Motor neuron (in vitro differentiated cells): Measurements from ENCODE around the gene DTHD1. TPM values are rescaled to one million over a fixed set of nuclear protein-coding genes. Genes with fewer than 3 reads are reported as not detected.
A peak's percentile ranks its signal among the peaks of the same experiment; 100 is the strongest.

Experiments
- ATAC-seq, 8 experiments: fragments of 200-7000 bp; cut with Tn5 transposase; replicated peaks in 6 of 8; 2 replicates each; pipeline ENCODE4 v1.8.0; 2021; ENCODE audit warnings: mild to moderate bottlenecking in 8 of 8, moderate library complexity in 8 of 8
- H3K27ac ChIP-seq, 2 donors: fragments of 250-450 bp; sonication (Bioruptor Pico); 2 replicates each; pipeline ENCODE4 v1.9.0; 2021; ENCODE audit warnings: antibody characterized with exemption in 2 of 2, mild to moderate bottlenecking in 2 of 2, moderate library complexity in 1 of 2
- H3K4me1 ChIP-seq, 2 donors: fragments of 250-450 bp; sonication (Bioruptor Pico); replicated peaks in 1 of 2; 2 replicates each; pipeline ENCODE4 v1.6.1; 2021; ENCODE audit warnings: antibody characterized with exemption in 2 of 2, mild to moderate bottlenecking in 2 of 2, moderate library complexity in 1 of 2
- H3K4me3 ChIP-seq, 5 donors: fragments of 250-450 bp; sonication (Bioruptor Pico); 2 replicates each; pipeline ENCODE4 v1.9.0; 2021; ENCODE audit warnings: antibody characterized with exemption in 5 of 5, mild to moderate bottlenecking in 5 of 5, moderate library complexity in 4 of 5
- whole genome bisulfite sequencing, 10 experiments: fragments of 450-650 bp; shearing (Covaris generic); methylation state at CpG; one replicate each; pipeline ENCODE4 v1.0.0; 2022; 5-methylcytosine and 5-hydroxymethylcytosine counted together
- in situ Hi-C, 9 experiments: fragments of 400-800 bp; cut with MboI; loops; one replicate each; pipeline ENCODE4 v1.15.0; 2021; ENCODE audit warnings: low sequenced_read_pairs in 9 of 9, low pct_unique_long_range_greater_than_20kb in 2 of 9; ENCODE audit not compliant: unreplicated experiment in 9 of 9
- total RNA-seq, 8 experiments: library from RNA; unstranded; fragments of 300-600 nt; gene quantifications; 2 replicates each; pipeline versions ENCODE4 v1.2.3 to v1.2.4, GENCODE V29; 2022

Gene DTHD1
- total RNA-seq, 8 experiments from 2014 or later = 0.27 to 9.8 (median 0.85) TPM; not detected in 5

DNA sequence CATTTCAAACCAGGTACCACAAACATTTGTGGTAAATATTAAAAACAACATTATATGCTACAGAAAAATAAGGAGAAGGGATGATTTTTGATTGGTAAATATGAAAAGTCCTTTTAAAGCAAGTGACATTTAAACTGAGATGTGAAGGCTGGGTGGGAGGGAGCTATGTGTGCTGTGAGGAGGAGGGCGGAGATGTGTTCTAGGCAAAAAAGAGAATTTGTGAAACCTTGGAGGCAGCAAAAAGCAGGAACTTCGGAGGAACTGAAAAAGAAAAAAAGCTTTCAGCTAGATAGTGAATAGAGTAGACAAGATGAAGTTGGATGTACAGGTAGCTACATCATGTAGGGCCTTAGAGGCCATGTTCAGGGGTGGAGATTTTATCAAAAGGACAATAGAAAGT, 27.0 kb upstream of the DTHD1 start:
- in situ Hi-C loops = no loop called here
- Histone ChIP-seq H3K4me1 (peaks cover 2 to 5% of the 10 kb centered on the region in 2 donors), H3K27ac (no peak overlapping the region), H3K4me3 (no peak overlapping the region)
- no peak for ATAC-seq
- WGBS, 10 experiments = 11 to 90% (median 70%) methylated on average over 1 to 2 of the region's 2 CpGs

DNA sequence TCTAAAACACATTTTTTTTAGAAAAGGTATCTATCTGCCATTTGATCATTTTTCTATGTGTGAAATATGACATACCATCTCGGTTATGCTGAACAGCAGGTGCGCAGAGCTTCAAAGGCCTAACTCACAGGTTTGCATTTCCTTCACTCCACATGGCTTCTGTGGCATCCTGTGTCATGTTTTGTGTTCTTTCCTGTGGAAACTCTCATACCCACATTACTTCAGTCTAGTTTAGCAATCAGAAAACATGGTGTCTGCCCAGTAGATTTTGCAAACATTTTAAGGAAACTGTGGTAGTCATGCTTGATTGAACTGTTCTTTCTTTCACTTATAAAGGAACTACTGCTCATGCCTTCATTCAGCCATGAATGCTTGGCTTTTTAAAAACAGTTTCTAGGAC, 25.8 kb upstream of the DTHD1 start:
- 20 to 100% (median 86%) methylated on average over 1 to 2 of the region's 2 CpGs for WGBS, 10 experiments
- Histone ChIP-seq H3K4me1 (peaks cover 2 to 5% of the 10 kb centered on the region in 2 donors), H3K27ac (no peak overlapping the region), H3K4me3 (no peak overlapping the region)
- peak in 1 of 8 experiments; percentile 58 for ATAC-seq
- in situ Hi-C loops = no loop called here

DNA sequence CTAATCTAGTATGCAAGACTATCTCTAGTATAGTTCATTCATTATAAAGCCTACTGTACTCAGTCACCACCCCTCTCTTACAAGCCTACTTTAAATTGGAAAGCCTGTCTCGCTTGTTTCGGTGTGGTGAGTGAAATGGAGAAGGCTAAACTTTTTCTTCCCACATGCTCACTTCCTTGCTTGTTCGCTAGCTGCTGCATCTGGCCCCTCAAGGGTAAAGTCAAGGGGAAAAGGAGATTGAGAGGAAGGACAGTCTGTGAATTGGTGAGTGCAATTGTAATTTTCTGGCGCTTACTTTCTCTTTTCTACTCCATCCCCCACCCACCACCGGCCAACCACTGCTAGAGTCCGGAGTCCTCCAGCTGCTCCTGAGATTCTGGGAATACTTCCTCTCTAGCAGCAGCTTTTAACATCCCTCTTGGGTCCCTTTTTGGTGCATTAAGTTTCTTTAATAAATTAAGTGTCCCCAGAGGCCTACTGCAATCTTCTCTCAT, 25.0 kb upstream of the DTHD1 start:
- no peak overlapping the region for H3K4me3 ChIP-seq
- H3K4me1 ChIP-seq = peaks cover 2 to 5% of the 10 kb centered on the region in 2 donors
- ATAC-seq = peak in 1 of 8 experiments; percentile 25
- H3K27ac ChIP-seq = no peak overlapping the region
- 23 to 100% (median 67%) methylated on average over 1 to 4 of the region's 6 CpGs; no CpG with 5 or more reads in 2 of the 10 experiments for WGBS, 10 experiments
- in situ Hi-C loops = no loop called here

- no peak overlapping the region for H3K4me3 ChIP-seq
- ATAC-seq = no peak
- in situ Hi-C loops = no loop called here
- WGBS, 10 experiments = 0 to 100% (median 65%) methylated on average over 1 to 4 of the region's 5 CpGs; no CpG with 5 or more reads in 4 of the 10 experiments
- H3K27ac ChIP-seq = no peak overlapping the region
- H3K4me1 ChIP-seq = peaks cover 2 to 5% of the 10 kb centered on the region in 2 donors
Measured at GRCh38 chr4:36260731-36261130, 20.7 kb upstream of the DTHD1 start.

DNA sequence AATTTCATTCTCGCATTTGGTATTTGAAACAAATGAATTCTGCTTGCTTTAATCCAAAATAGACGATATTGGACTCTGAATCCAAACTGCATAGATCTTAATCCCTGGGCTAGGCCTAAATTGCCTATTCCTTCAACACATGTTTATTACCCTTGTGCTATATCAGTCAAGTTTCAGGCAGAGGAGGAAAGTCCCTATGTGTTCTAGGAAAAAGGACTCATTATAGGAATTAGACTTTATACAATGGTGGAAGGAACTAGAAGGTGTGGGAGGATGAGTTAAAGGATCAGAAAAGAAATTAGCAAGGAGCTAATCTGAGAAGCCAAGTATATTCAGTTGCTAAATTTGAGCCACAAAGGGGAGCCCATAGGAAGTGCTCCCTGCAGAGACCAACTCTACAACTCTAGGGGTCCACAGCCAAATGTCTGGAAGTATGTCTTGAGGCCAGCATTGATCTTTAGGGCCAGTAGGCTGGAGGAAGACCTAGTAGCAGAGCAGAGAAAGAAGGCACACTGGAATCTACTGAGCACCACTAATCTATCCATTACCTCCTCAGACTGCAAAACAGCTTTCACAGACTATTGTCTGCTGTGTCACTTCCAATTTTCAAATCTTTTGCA, 17.1 kb upstream of the DTHD1 start:
- no peak overlapping the region for H3K4me3 ChIP-seq
- H3K4me1 ChIP-seq = no peaks in the 10 kb centered on the region
- H3K27ac ChIP-seq = no peak overlapping the region
- no peak for ATAC-seq
- in situ Hi-C loops = no loop called here
- 10 to 100% (median 87%) methylated on average over 1 to 2 of the region's 2 CpGs; no CpG with 5 or more reads in 2 of the 10 experiments for WGBS, 10 experiments

DNA sequence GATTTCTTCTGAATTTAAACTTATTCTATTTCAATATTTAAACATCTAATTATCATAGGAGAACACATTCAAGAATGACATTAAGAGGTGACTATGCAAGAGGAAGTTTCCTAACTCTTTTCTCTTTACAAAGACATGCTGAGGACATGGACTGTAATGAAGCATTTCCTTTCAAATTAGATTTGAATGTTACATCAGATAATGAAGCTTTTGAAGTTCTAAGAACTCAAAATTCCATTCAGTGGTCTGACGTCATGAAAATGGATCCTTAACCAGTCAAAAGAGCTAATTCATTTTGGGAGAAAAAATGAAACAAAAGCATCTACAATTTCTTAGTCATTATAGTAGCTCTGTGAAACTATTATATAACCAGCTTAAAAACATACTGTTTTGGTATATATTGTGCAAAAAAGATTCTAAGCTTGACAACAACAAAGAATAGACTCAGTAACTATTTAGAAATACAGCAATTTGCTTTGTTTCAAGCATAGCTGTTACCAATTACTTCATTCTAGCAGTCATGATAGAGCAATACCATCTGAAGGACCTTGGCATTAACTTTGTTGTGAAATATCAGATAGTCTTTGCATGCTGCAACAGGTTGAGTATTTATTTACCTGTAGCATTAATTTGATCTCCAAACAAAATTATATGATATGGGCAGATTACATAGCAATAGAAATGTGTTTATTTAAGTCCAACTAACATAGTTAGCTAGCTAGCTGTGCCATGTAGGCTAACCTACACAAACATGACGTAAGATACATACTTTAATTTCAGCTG, 13.7 kb upstream of the DTHD1 start:
- 0 to 100% (median 46%) methylated on average over 1 to 2 of the region's 2 CpGs for WGBS, 10 experiments
- no peak overlapping the region for H3K4me3 ChIP-seq
- in situ Hi-C loops = no loop called here
- H3K4me1 ChIP-seq = no peaks in the 10 kb centered on the region
- no peak overlapping the region for H3K27ac ChIP-seq
- ATAC-seq = no peak

GRCh38 chr4:36269101-36269500, 12.3 kb upstream of the DTHD1 start:
- 4 to 100% (median 66%) methylated on average over 1 to 4 of the region's 4 CpGs for WGBS, 10 experiments
- in situ Hi-C loops = no loop called here

DNA sequence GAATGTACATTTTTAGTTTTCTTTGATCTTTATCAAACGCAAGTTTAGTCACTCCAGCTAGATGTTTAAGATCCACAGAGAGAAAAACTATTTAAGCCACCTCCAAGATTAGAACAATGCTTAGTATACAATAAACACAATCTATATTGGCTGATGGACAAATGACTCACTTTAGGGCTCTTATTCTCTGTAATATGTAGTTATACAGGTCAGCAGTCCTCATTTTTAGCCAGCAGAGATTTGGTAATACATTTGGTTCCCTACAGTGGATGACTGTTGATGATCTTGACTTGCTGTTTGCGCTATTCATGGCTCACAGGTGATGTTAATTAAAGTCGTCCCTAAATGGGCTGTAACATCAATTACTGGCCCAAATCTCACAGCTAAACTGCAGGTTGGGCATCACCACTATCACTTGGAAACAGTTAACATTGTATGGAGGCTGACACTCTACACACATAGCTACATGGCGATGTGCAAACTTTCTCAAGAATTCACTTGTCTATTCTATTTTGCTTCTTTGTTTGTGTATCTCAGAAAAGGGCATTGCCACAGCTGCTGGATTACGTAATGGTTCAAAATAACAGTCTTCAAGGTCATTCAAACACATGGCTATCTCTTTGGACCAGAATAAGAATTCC, 11.8 kb upstream of the DTHD1 start:
- in situ Hi-C loops = no loop called here
- Histone ChIP-seq H3K4me3 (no peak overlapping the region), H3K4me1 (no peaks in the 10 kb centered on the region), H3K27ac (no peak overlapping the region)
- peak in 3 of 8 experiments; percentile 26 to 96 (median 36) for ATAC-seq
- WGBS, 10 experiments = 10 to 100% (median 89%) methylated on average over 1 to 5 of the region's 5 CpGs

More at GRCh38 chr4:36269101-36269500, 12.3 kb upstream of the DTHD1 start:
- ATAC-seq = peak in 3 of 8 experiments; percentile 50 to 70 (median 63)
- no peak overlapping the region for H3K4me3 ChIP-seq
- H3K4me1 ChIP-seq = no peaks in the 10 kb centered on the region
- no peak overlapping the region for H3K27ac ChIP-seq

GRCh38 chr4:36273276-36273675, 8.1 kb upstream of the DTHD1 start:
- no peak for ATAC-seq
- 3 to 94% (median 88%) methylated on average over 2 to 4 of the region's 4 CpGs; no CpG with 5 or more reads in 1 of the 10 experiments for WGBS, 10 experiments
- no peak overlapping the region for H3K4me3 ChIP-seq
- no peak overlapping the region for H3K27ac ChIP-seq
- in situ Hi-C loops = no loop called here
- no peaks in the 10 kb centered on the region for H3K4me1 ChIP-seq

DNA sequence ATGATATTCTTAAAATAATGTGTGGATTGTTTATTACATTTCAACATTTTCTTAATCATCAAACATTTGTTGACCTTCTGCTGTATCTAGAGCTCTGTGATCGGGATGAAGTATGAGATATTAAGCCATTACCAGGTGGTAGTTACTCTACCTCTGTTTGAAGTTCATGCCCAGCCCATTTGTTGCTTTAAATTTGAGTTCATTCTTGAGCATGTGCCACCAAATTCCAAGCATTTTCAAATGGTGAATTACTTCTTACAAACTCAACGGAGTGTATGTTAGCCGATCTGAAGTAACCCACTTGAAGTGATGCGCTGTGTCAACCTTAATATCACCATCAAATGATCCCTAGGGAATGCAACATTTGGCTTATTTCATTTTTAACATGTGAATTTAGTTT, 7.3 kb upstream of the DTHD1 start:
- no peak for ATAC-seq
- Histone ChIP-seq H3K4me1 (no peaks in the 10 kb centered on the region), H3K27ac (no peak overlapping the region), H3K4me3 (no peak overlapping the region)
- in situ Hi-C loops = no loop called here
- WGBS, 10 experiments = 0 to 100% (median 89%) methylated on average over 1 to 4 of the region's 4 CpGs; no CpG with 5 or more reads in 1 of the 10 experiments

GRCh38 chr4:36277533-36277932, 3.9 kb upstream of the DTHD1 start:
- Histone ChIP-seq H3K4me1 (peaks cover 0 to 17% of the 10 kb centered on the region in 2 donors), H3K4me3 (no peak overlapping the region), H3K27ac (no peak overlapping the region)
- 0 to 100% (median 64%) methylated on average over 1 to 4 of the region's 4 CpGs for WGBS, 10 experiments
- in situ Hi-C loops = no loop called here
- ATAC-seq = no peak

- WGBS, 10 experiments = 0 to 96% (median 72%) methylated on average over 1 to 2 of the region's 2 CpGs
- no peak overlapping the region for H3K27ac ChIP-seq
- in situ Hi-C loops = no loop called here
- H3K4me1 ChIP-seq = peaks cover 3 to 20% of the 10 kb centered on the region in 2 donors
- ATAC-seq = no peak
- no peak overlapping the region for H3K4me3 ChIP-seq
Measured at GRCh38 chr4:36278789-36279188, 2.6 kb upstream of the DTHD1 start.

GRCh38 chr4:36280555-36280954, 861 bp upstream of the DTHD1 start:
- WGBS, 10 experiments = 33 to 100% (median 80%) methylated on average over 1 to 2 of the region's 4 CpGs; no CpG with 5 or more reads in 5 of the 10 experiments
- Histone ChIP-seq H3K4me3 (no peak overlapping the region), H3K27ac (no peak overlapping the region), H3K4me1 (peaks cover 11 to 28% of the 10 kb centered on the region in 2 donors)
- ATAC-seq = peak in 3 of 8 experiments; percentile 46 to 68 (median 47)
- in situ Hi-C loops = no loop called here
